Hepatocyte (in vitro differentiated cells): ENCODE results near the gene POLR1B. TPM values are rescaled to one million over a fixed set of nuclear protein-coding genes. Genes with fewer than 3 reads are reported as not detected.
"Not testable (repeated sequence)": the region's sequence is repeated elsewhere in the genome, so short reads cannot be mapped to it uniquely, and the experiment has no call there.

Experiments
- DNase-seq: peaks from one replicate; pipeline ENCODE4 v3.0.0-alpha.2; 2016; ENCODE audit warnings: low spot score
- H2AFZ ChIP-seq: fragments of 200-600 bp; sonication (generic); 2 replicates; pipeline ENCODE4 v1.6.0; 2016; ENCODE audit warnings: antibody characterized with exemption, mild to moderate bottlenecking
- H3K27ac ChIP-seq: fragments of 200-600 bp; sonication (generic); 2 replicates; pipeline ENCODE4 v1.5.1; 2016; ENCODE audit warnings: mild to moderate bottlenecking
- H3K27me3 ChIP-seq: fragments of 200-600 bp; sonication (generic); 2 replicates; pipeline ENCODE4 v1.6.1; 2016
- H3K36me3 ChIP-seq: fragments of 200-600 bp; sonication (generic); replicated peaks from 2 replicates; pipeline ENCODE4 v1.5.1; 2016; ENCODE audit warnings: low read depth; ENCODE audit not compliant: insufficient read depth
- H3K4me1 ChIP-seq: fragments of 200-600 bp; sonication (generic); 2 replicates; pipeline ENCODE4 v1.5.1; 2016; ENCODE audit warnings: mild to moderate bottlenecking, moderate library complexity; ENCODE audit not compliant: insufficient read depth
- H3K4me2 ChIP-seq: fragments of 200-600 bp; sonication (generic); 2 replicates; pipeline ENCODE4 v1.6.0; 2016
- H3K4me3 ChIP-seq: fragments of 200-600 bp; sonication (generic); 2 replicates; pipeline ENCODE4 v1.5.1; 2016; ENCODE audit warnings: mild to moderate bottlenecking
- H3K79me2 ChIP-seq: fragments of 200-600 bp; sonication (generic); 2 replicates; pipeline ENCODE4 v1.6.0; 2017; ENCODE audit warnings: mild to moderate bottlenecking
- H3K9me2 ChIP-seq: fragments of 200-600 bp; sonication (generic); replicated peaks from 2 replicates; pipeline ENCODE4 v1.6.0; 2017; ENCODE audit warnings: mild to moderate bottlenecking; ENCODE audit not compliant: insufficient read depth
- H3K9me3 ChIP-seq: fragments of 200-600 bp; sonication (generic); 2 replicates; pipeline ENCODE4 v1.5.1; 2016; ENCODE audit warnings: low read depth, mild to moderate bottlenecking
- H4K20me1 ChIP-seq: fragments of 200-600 bp; sonication (generic); 2 replicates; pipeline ENCODE4 v1.6.0; 2016; ENCODE audit warnings: mild to moderate bottlenecking; ENCODE audit not compliant: insufficient read depth, poor library complexity, severe bottlenecking
- CTCF ChIP-seq: fragments of 200-600 bp; sonication (generic); IDR thresholded peaks from 2 replicates; pipeline ENCODE4 v1.5.1; 2016; ENCODE audit warnings: antibody characterized with exemption, mild to moderate bottlenecking; ENCODE audit not compliant: poor library complexity
- EZH2 ChIP-seq: fragments of 200-600 bp; sonication (generic); IDR thresholded peaks from 2 replicates; pipeline ENCODE4 v1.6.1; 2016; ENCODE audit warnings: antibody characterized with exemption, mild to moderate bottlenecking, borderline replicate concordance
- EZH2phosphoT487 ChIP-seq: fragments of 200-600 bp; sonication (generic); IDR thresholded peaks from one replicate; pipeline ENCODE4 v1.6.1; 2018; ENCODE audit warnings: antibody characterized with exemption, mild to moderate bottlenecking, low read depth, moderate library complexity; ENCODE audit not compliant: unreplicated experiment, severe bottlenecking
- WGBS: methylation state at CpG from one replicate; pipeline ENCODE4 v1.1.6; 2016; ENCODE audit warnings: low lambda C conversion rate; ENCODE audit errors: missing lambda C conversion rate; 5-methylcytosine and 5-hydroxymethylcytosine counted together
- polyA plus RNA-seq: library from polyadenylated mRNA; unstranded; fragments of >200 nt; fragmentation: Nextera tagmentation; extraction: Ambion mirVana; gene quantifications from 2 replicates; pipeline ENCODE4 v1.2.1, GENCODE V29; 2016
- total RNA-seq: library from RNA; depleted of rRNA; stranded (reverse); fragments of >200 nt; gene quantifications from 2 replicates; pipeline ENCODE4 v1.2.3, GENCODE V29; 2014

The POLR1B gene
- total and polyA plus RNA-seq, 2 experiments from 2014 or later: 9.7 to 17.5 TPM

GRCh38 chr2:112606547-112606946, 64.3 kb downstream of the POLR1B start:
- H3K27ac ChIP-seq: no peak overlapping the region
- no peaks in the 10 kb centered on the region for H3K9me2 ChIP-seq
- no peaks in the 10 kb centered on the region for H3K79me2 ChIP-seq
- no peak overlapping the region for H3K4me2 ChIP-seq
- no peaks in the 10 kb centered on the region for H3K36me3 ChIP-seq
- H3K4me1 ChIP-seq: no peaks in the 10 kb centered on the region
- H3K9me3 ChIP-seq: no peaks in the 10 kb centered on the region
- no peak overlapping the region for H2AFZ ChIP-seq
- H4K20me1 ChIP-seq: no peaks in the 10 kb centered on the region
- no peaks in the 10 kb centered on the region for H3K27me3 ChIP-seq
- no peak for DNase-seq
- H3K4me3 ChIP-seq: no peak overlapping the region
- TF ChIP-seq EZH2phosphoT487: no peak
- no peak for TF ChIP-seq CTCF
- no peak for TF ChIP-seq EZH2
- WGBS: 83% methylated on average over 4 of the region's 4 CpGs

- Histone ChIP-seq H4K20me1 (no peaks in the 10 kb centered on the region), H3K27me3 (no peaks in the 10 kb centered on the region), H3K9me2 (no peaks in the 10 kb centered on the region), H3K4me2 (no peak overlapping the region), H2AFZ (no peak overlapping the region), H3K4me3 (no peak overlapping the region), H3K4me1 (no peaks in the 10 kb centered on the region), H3K36me3 (no peaks in the 10 kb centered on the region), H3K27ac (no peak overlapping the region), H3K79me2 (no peaks in the 10 kb centered on the region), H3K9me3 (no peaks in the 10 kb centered on the region)
- DNase-seq: no peak
- TF ChIP-seq EZH2: no peak
- no peak for TF ChIP-seq CTCF
- no peak for TF ChIP-seq EZH2phosphoT487
- 89% methylated on average over 8 of the region's 8 CpGs for WGBS
These were observed 65.6 kb downstream of the POLR1B start for GRCh38 chr2:112607680-112608438.

GRCh38 chr2:112609320-112609719, 67.1 kb downstream of the POLR1B start:
- 93% methylated on average over 4 of the region's 4 CpGs for WGBS

GRCh38 chr2:112612283-112612682, 70.0 kb downstream of the POLR1B start:
- H2AFZ ChIP-seq, H3K27ac ChIP-seq, H4K20me1 ChIP-seq, H3K27me3 ChIP-seq, DNase-seq, H3K4me2 ChIP-seq, H3K36me3 ChIP-seq, H3K79me2 ChIP-seq, H3K9me3 ChIP-seq, H3K4me1 ChIP-seq, H3K9me2 ChIP-seq, H3K4me3 ChIP-seq: not testable (repeated sequence)
- 64% methylated on average over 1 of the region's 1 CpG for WGBS

More at GRCh38 chr2:112609320-112609719, 67.1 kb downstream of the POLR1B start:
- not testable (repeated sequence) for H2AFZ ChIP-seq, H3K9me3 ChIP-seq, H3K9me2 ChIP-seq, DNase-seq, H3K4me3 ChIP-seq, H3K4me2 ChIP-seq, H3K27me3 ChIP-seq, H3K36me3 ChIP-seq, H3K27ac ChIP-seq, H3K4me1 ChIP-seq, H4K20me1 ChIP-seq, H3K79me2 ChIP-seq
